Neural progenitor cell (in vitro differentiated cells): ENCODE measurements around the gene ROR2. TPM values are rescaled to one million over a fixed set of nuclear protein-coding genes. Genes with fewer than 3 reads are reported as not detected.

Experiments
- DNase-seq: peaks from one replicate; pipeline ENCODE4 v3.0.0-alpha.2; 2016; ENCODE audit warnings: low spot score
- H2AFZ ChIP-seq: fragments of 200-600 bp; sonication (generic); replicated peaks from 2 replicates; pipeline ENCODE4 v1.6.1; 2016; ENCODE audit warnings: antibody characterized with exemption
- H3F3A ChIP-seq: fragments of 200-600 bp; sonication (generic); 2 replicates; pipeline ENCODE4 v1.6.1; 2016; ENCODE audit warnings: antibody characterized with exemption, low read depth
- H3K27ac ChIP-seq: fragments of 200-600 bp; sonication (generic); 2 replicates; pipeline ENCODE4 v1.5.1; 2016; ENCODE audit warnings: mild to moderate bottlenecking
- H3K27me3 ChIP-seq: fragments of 200-600 bp; sonication (generic); 2 replicates; pipeline ENCODE4 v1.6.1; 2016; ENCODE audit warnings: mild to moderate bottlenecking, moderate library complexity
- H3K36me3 ChIP-seq: fragments of 200-600 bp; sonication (generic); 2 replicates; pipeline ENCODE4 v1.5.1; 2016
- H3K4me1 ChIP-seq: fragments of 200-600 bp; sonication (generic); 2 replicates; pipeline ENCODE4 v1.6.1; 2016; ENCODE audit warnings: mixed run types
- H3K4me2 ChIP-seq: fragments of 200-600 bp; sonication (generic); 2 replicates; pipeline ENCODE4 v1.6.1; 2016
- H3K4me3 ChIP-seq: fragments of 200-600 bp; sonication (generic); 2 replicates; pipeline ENCODE4 v1.5.1; 2016
- H3K79me2 ChIP-seq: fragments of 200-600 bp; sonication (generic); 2 replicates; pipeline ENCODE4 v1.6.1; 2016; ENCODE audit warnings: low read depth
- H3K9ac ChIP-seq: fragments of 200-600 bp; sonication (generic); 2 replicates; pipeline ENCODE4 v1.6.1; 2016
- H3K9me3 ChIP-seq: fragments of 200-600 bp; sonication (generic); 2 replicates; pipeline ENCODE4 v1.5.1; 2016; ENCODE audit warnings: low read depth
- H4K20me1 ChIP-seq: fragments of 200-600 bp; sonication (generic); 2 replicates; pipeline ENCODE4 v1.6.1; 2016; ENCODE audit warnings: low read depth
- H3K27ac Mint-ChIP-seq: 3 replicates; pipeline ENCODE4 v1.8.0; 2021; ENCODE audit warnings: mixed read lengths
- H3K27me3 Mint-ChIP-seq: 2 replicates; pipeline ENCODE4 v1.8.0; 2022; ENCODE audit warnings: low read depth, mild to moderate bottlenecking, inconsistent platforms, moderate library complexity, mixed read lengths; ENCODE audit not compliant: insufficient read depth
- H3K36me3 Mint-ChIP-seq: 3 replicates; pipeline ENCODE4 v1.8.0; 2021; ENCODE audit warnings: mixed read lengths
- H3K4me1 Mint-ChIP-seq: 3 replicates; pipeline ENCODE4 v1.8.0; 2021; ENCODE audit warnings: mixed read lengths
- H3K4me3 Mint-ChIP-seq: 3 replicates; pipeline ENCODE4 v1.8.0; 2021; ENCODE audit warnings: mild to moderate bottlenecking, moderate library complexity, mixed read lengths
- H3K9me3 Mint-ChIP-seq: 3 replicates; pipeline ENCODE4 v1.8.0; 2020; ENCODE audit warnings: mixed read lengths
- CTCF ChIP-seq: fragments of 200-600 bp; sonication (generic); IDR thresholded peaks from 2 replicates; pipeline ENCODE4 v1.5.1; 2017; ENCODE audit warnings: antibody characterized with exemption, mild to moderate bottlenecking
- EZH2 ChIP-seq: fragments of 200-600 bp; sonication (generic); IDR thresholded peaks from 2 replicates; pipeline ENCODE4 v1.6.1; 2017; ENCODE audit warnings: antibody characterized with exemption, mild to moderate bottlenecking, moderate library complexity
- EZH2phosphoT487 ChIP-seq: fragments of 200-600 bp; sonication (generic); IDR thresholded peaks from 2 replicates; pipeline ENCODE4 v1.6.1; 2017; ENCODE audit warnings: antibody characterized with exemption
- total RNA-seq: library from RNA; depleted of rRNA; stranded (reverse); fragments of >200 nt; gene quantifications from 2 replicates; pipeline ENCODE4 v1.2.3, GENCODE V29; 2015; ENCODE audit warnings: low replicate concordance

The ROR2 gene
- total RNA-seq, 1 donor from 2014 or later: 20.1 TPM

GRCh38 chr9:91564081-91564670 is 385.9 kb downstream of the ROR2 start:
- Mint-ChIP-seq H3K27ac (no peak overlapping the region), H3K27me3 (peaks cover 3% of the 10 kb centered on the region), H3K4me1 (no peaks in the 10 kb centered on the region), H3K4me3 (no peak overlapping the region), H3K9me3 (no peaks in the 10 kb centered on the region), H3K36me3 (no peaks in the 10 kb centered on the region)
- Histone ChIP-seq H3K27me3 (no peaks in the 10 kb centered on the region), H3K9me3 (no peaks in the 10 kb centered on the region), H3K36me3 (no peaks in the 10 kb centered on the region), H3F3A (no peaks in the 10 kb centered on the region), H3K4me1 (peaks cover 7% of the 10 kb centered on the region), H3K27ac (no peak overlapping the region), H3K4me3 (no peak overlapping the region), H3K4me2 (no peak overlapping the region), H3K79me2 (no peaks in the 10 kb centered on the region), H4K20me1 (no peaks in the 10 kb centered on the region), H2AFZ (peak overlapping the region; percentile 50), H3K9ac (no peak overlapping the region)
- DNase-seq: no peak
- no peak for TF ChIP-seq CTCF
- no peak for TF ChIP-seq EZH2
- no peak for TF ChIP-seq EZH2phosphoT487

- H3K4me1 Mint-ChIP-seq: no peaks in the 10 kb centered on the region
- no peak overlapping the region for H3K27ac Mint-ChIP-seq
These were observed 387.6 kb downstream of the ROR2 start for GRCh38 chr9:91562416-91562815.

DNA sequence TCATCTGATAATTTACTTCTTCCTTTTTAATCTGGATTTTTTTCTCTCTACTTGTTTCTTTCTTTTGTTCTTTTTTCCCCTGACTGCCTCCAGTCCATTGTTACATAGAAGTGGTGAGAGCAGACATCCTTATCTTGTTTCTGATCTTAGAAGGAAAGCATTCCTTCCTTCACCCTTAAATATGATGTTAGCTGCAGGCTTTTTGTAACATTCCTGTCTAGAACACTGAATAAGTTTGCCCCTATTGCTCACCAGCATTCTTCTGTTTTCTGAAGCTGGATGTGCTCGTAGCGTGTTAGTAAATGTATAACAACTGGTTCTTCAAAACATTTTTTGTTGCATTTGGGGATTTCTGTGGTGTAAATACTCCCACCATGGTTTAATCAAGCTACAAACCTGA is 389.7 kb downstream of the ROR2 start:
- TF ChIP-seq EZH2 (no peak), EZH2phosphoT487 (no peak), CTCF (no peak)
- no peaks in the 10 kb centered on the region for H3K36me3 Mint-ChIP-seq
- Histone ChIP-seq H3K4me3 (no peak overlapping the region), H3K9ac (no peak overlapping the region), H3F3A (no peaks in the 10 kb centered on the region), H3K4me2 (no peak overlapping the region), H3K79me2 (no peaks in the 10 kb centered on the region), H3K27me3 (no peaks in the 10 kb centered on the region), H3K36me3 (no peaks in the 10 kb centered on the region), H4K20me1 (no peaks in the 10 kb centered on the region), H3K9me3 (no peaks in the 10 kb centered on the region), H2AFZ (no peak overlapping the region), H3K27ac (no peak overlapping the region), H3K4me1 (peaks cover 7% of the 10 kb centered on the region)
- no peaks in the 10 kb centered on the region for H3K9me3 Mint-ChIP-seq
- H3K27me3 Mint-ChIP-seq: no peaks in the 10 kb centered on the region
- H3K4me3 Mint-ChIP-seq: no peak overlapping the region
- no peaks in the 10 kb centered on the region for H3K4me1 Mint-ChIP-seq
- H3K27ac Mint-ChIP-seq: no peak overlapping the region
- DNase-seq: no peak

More at GRCh38 chr9:91562416-91562815, 387.6 kb downstream of the ROR2 start:
- Mint-ChIP-seq H3K27me3 (peaks cover 3% of the 10 kb centered on the region), H3K36me3 (no peaks in the 10 kb centered on the region), H3K4me3 (no peak overlapping the region), H3K9me3 (no peaks in the 10 kb centered on the region)
- DNase-seq: no peak
- H4K20me1 ChIP-seq: no peaks in the 10 kb centered on the region
- H3K4me2 ChIP-seq: no peak overlapping the region
- no peak overlapping the region for H3K9ac ChIP-seq
- no peaks in the 10 kb centered on the region for H3K79me2 ChIP-seq
- no peaks in the 10 kb centered on the region for H3K36me3 ChIP-seq
- no peaks in the 10 kb centered on the region for H3F3A ChIP-seq
- TF ChIP-seq CTCF: no peak
- no peak for TF ChIP-seq EZH2
- no peak for TF ChIP-seq EZH2phosphoT487
- no peak overlapping the region for H2AFZ ChIP-seq
- no peak overlapping the region for H3K27ac ChIP-seq
- H3K4me1 ChIP-seq: peaks cover 7% of the 10 kb centered on the region
- H3K4me3 ChIP-seq: no peak overlapping the region
- no peaks in the 10 kb centered on the region for H3K9me3 ChIP-seq
- no peaks in the 10 kb centered on the region for H3K27me3 ChIP-seq
